Forelimb muscle (tissue), 1 donor: ENCODE data around the gene GSTM4. TPM values are rescaled to one million over a fixed set of nuclear protein-coding genes. Genes with fewer than 3 reads are reported as not detected.
"Not testable (repeated sequence)": the region's sequence is repeated elsewhere in the genome, so short reads cannot be mapped to it uniquely, and the experiment has no call there.

ENCODE experiments used
- DNase-seq: peaks from one replicate; pipeline ENCODE4 v3.0.0-alpha.2; 2013; ENCODE audit warnings: low read depth
- polyA plus RNA-seq: library from polyadenylated mRNA; unstranded; fragments of 120-200 nt; gene quantifications from one replicate; pipeline ENCODE4 v1.2.1, GENCODE V29; 2013; ENCODE audit not compliant: insufficient read length

Gene GSTM4
- polyA plus RNA-seq, 1 donor, result 25.1 TPM

DNA sequence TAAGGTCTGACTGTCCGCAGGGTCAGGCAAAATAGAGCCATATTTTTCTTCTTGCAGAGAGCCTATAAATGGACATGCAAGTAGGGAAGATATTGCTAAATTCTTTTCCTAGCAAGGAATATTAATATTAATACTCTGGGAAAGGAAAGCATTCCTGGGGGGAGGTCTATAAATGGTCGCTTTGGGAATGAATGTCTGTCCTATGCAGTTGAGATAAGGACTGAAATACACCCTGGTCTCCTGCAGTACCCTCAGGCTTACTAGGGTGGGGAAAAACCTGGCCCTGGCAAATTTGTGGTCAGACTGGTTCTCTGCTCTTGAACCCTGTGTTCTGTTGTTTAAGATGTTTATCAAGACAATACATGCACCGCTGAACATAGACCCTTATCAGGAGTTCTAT, 47.0 kb downstream of the GSTM4 start:
- DNase-seq, result not testable (repeated sequence)

DNA sequence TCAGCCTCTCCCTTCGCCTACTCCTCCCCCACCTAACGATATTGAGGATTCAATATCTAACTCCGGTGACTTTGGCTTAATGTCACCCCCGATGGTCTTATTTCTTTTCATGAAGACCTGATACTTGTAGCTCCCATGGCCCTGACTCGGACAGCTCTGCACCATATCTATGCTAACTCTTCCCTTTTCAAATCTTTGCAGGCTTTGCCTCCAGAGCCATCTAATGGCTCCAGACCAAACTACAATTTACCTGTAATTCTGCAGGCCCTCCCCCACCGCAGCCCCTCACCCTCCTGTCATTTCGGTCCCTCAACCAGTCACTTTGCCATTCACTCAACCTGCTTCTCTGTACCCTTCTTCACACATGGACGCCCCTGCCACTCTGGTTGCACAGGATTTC, 48.3 kb downstream of the GSTM4 start:
- DNase-seq, result no peak

DNA sequence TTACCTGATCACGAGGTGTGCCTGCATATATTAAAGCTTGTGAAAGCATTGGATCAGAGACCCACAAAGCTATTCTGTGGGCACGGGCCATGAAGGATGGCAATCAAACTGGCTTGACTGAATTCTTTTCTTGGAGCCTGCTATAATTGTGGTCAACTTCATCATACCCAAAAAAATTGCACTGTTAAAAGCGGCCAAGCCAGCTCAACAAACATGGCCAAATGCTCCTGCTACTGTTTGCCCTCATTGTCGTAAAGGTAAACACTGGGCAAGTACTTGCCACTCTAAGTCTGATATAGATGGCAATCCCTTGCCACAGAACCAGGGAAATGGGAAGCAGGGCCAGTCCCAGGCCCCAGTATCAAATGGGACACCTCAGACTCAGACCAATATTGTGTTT, 49.5 kb downstream of the GSTM4 start:
- no peak for DNase-seq

DNA sequence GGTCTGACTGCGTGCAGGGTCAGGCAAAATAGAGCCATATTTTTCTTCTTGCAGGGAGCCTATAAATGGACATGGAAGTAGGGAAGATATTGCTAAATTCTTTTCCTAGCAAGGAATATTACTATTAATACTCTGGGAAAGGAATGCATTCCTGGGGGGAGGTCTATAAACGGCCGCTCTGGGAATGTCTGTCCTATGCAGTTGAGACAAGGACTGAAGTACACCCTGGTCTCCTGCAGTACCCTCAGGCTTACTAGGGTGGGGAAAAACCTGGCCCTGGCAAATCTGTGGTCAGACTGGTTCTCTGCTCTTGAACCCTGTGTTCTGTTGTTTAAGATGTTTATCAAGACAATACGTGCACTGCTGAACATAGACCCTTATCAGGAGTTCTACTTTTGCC, 53.0 kb downstream of the GSTM4 start:
- DNase-seq, result not testable (repeated sequence)

DNA sequence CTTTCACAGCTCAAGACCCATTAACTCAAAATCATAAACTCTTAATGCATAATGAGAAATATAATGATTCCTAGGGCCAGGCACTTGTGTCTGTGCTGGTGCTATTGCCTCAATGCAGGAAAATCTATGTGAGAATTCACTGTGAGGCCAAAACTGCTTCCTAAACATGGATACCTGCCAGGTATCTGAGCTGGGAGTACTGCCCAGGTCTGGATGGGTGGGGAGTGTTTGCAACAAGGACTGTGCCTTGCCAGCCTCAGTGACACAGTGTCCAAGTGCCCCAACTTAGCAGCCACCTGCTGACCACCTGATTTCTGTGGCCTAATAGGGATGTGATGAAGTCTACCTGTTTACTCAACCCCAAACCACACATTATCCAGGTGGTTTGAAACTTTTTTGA, 53.9 kb downstream of the GSTM4 start:
- not testable (repeated sequence) for DNase-seq

Other genes starting within 250 kb of the GSTM4 start
- gene PSMA5, start 229.7 kb upstream of the GSTM4 start, polyA plus RNA-seq, result 65.7 TPM
- gene SYPL2, start 189.6 kb upstream of the GSTM4 start, polyA plus RNA-seq, result 304 TPM
- 38.9 TPM for gene ATXN7L2, start 172.2 kb upstream of the GSTM4 start, polyA plus RNA-seq
- 11.1 TPM for gene CYB561D1, start 162.0 kb upstream of the GSTM4 start, polyA plus RNA-seq
- gene AMIGO1, start 146.4 kb upstream of the GSTM4 start, polyA plus RNA-seq, result 12.9 TPM
- gene GPR61, start 116.2 kb upstream of the GSTM4 start, polyA plus RNA-seq, result 1.6 TPM
- 6.7 TPM for gene GNAI3, start 107.5 kb upstream of the GSTM4 start, polyA plus RNA-seq
- not detected for gene GNAT2, start 36.5 kb upstream of the GSTM4 start, polyA plus RNA-seq
- gene AMPD2, start 36.3 kb upstream of the GSTM4 start, polyA plus RNA-seq, result 33.8 TPM
- 190 TPM for gene GSTM2, start 12.0 kb downstream of the GSTM4 start, polyA plus RNA-seq
- gene GSTM1, start 31.7 kb downstream of the GSTM4 start, polyA plus RNA-seq, result 79.2 TPM
- 16.6 TPM for gene GSTM5, start 56.2 kb downstream of the GSTM4 start, polyA plus RNA-seq
- gene GSTM3, start 84.9 kb downstream of the GSTM4 start, polyA plus RNA-seq, result 40.6 TPM
- not detected for gene EPS8L3, start 107.8 kb downstream of the GSTM4 start, polyA plus RNA-seq